ENCODE data around the gene PGAP3.

Gene PGAP3

GRCh38 chr17:39623356-39623950, 64.4 kb downstream of the PGAP3 start:
- POLR2A ChIA-PET, result interaction anchor here (0.9 kb wide), 1 partner anchor 50 kb away, joined by 3 read pairs; no protein-coding TSS in a partner anchor
- Histone ChIP-seq H3K27me3 (replicated peaks in 2 of 5; ENCODE audit: control insufficient read depth in 4 of 5, insufficient read depth in 5 of 5, low read length in 4 of 5) (peaks cover 0 to 50% (median 36%) of the 10 kb centered on the region in 5 experiments), H3K4me3 (ENCODE audit: control insufficient read depth in 1 of 7, extremely low read depth in 1 of 7, insufficient read depth in 4 of 7, low read depth in 2 of 7, low read length in 6 of 7) (no peak overlapping the region), H3K4me1 (ENCODE audit: control extremely low read depth in 1 of 4, control insufficient read depth in 4 of 4, insufficient read depth in 4 of 4, low read length in 3 of 4) (peaks cover 0 to 26% (median 18%) of the 10 kb centered on the region in 4 experiments), H3K27ac (ENCODE audit: insufficient read depth in 1 of 2, low read depth in 1 of 2, low read length in 2 of 2, poor library complexity in 1 of 2, severe bottlenecking in 2 of 2) (no peak overlapping the region), H3K36me3 (ENCODE audit: control insufficient read depth in 4 of 4, insufficient read depth in 4 of 4, low read length in 3 of 4) (no peaks in the 10 kb centered on the region), H3K9me3 (ENCODE audit: control extremely low read depth in 1 of 5, control insufficient read depth in 4 of 5, insufficient read depth in 2 of 5, low read depth in 1 of 5, low read length in 4 of 5) (no peaks in the 10 kb centered on the region)
- CTCF ChIA-PET, result interaction anchor here (0.6 to 20.3 kb wide), 19 partner anchors 9 to 161 kb away, joined by 3 to 445 read pairs (median 4); partner anchors contain the start of genes PNMT and TCAP
- DNase-seq, result peak; percentile 71 to 85 (median 81)
- under 1% methylated on average over 14 of the region's 16 CpGs for WGBS (ENCODE audit: insufficient coverage)

GRCh38 chr17:39622380-39623006, 65.4 kb downstream of the PGAP3 start:
- ChIA-PET POLR2A (interaction anchor here (3.0 kb wide), 1 partner anchor 15 kb away, joined by 9 read pairs; the partner anchor contains the start of gene STARD3), CTCF (interaction anchor here (0.6 to 20.3 kb wide), 19 partner anchors 8 to 161 kb away, joined by 3 to 445 read pairs (median 5); partner anchors contain the start of genes PNMT and TCAP)
- Histone ChIP-seq H3K27me3 (replicated peaks in 2 of 5; ENCODE audit: control insufficient read depth in 4 of 5, insufficient read depth in 5 of 5, low read length in 4 of 5) (peaks cover 0 to 41% (median 31%) of the 10 kb centered on the region in 5 experiments), H3K36me3 (ENCODE audit: control insufficient read depth in 4 of 4, insufficient read depth in 4 of 4, low read length in 3 of 4) (no peaks in the 10 kb centered on the region), H3K4me1 (ENCODE audit: control extremely low read depth in 1 of 4, control insufficient read depth in 4 of 4, insufficient read depth in 4 of 4, low read length in 3 of 4) (peaks cover 0 to 32% (median 25%) of the 10 kb centered on the region in 4 experiments), H3K4me3 (ENCODE audit: control insufficient read depth in 1 of 7, extremely low read depth in 1 of 7, insufficient read depth in 4 of 7, low read depth in 2 of 7, low read length in 6 of 7) (peak overlapping the region in 1 of 7 experiments; percentile 20), H3K9me3 (ENCODE audit: control extremely low read depth in 1 of 5, control insufficient read depth in 4 of 5, insufficient read depth in 2 of 5, low read depth in 1 of 5, low read length in 4 of 5) (no peaks in the 10 kb centered on the region), H3K27ac (ENCODE audit: insufficient read depth in 1 of 2, low read depth in 1 of 2, low read length in 2 of 2, poor library complexity in 1 of 2, severe bottlenecking in 2 of 2) (no peak overlapping the region)
- no peak for DNase-seq
- 82% methylated on average over 8 of the region's 16 CpGs for WGBS (ENCODE audit: insufficient coverage)

- Histone ChIP-seq H3K27ac (ENCODE audit: insufficient read depth in 1 of 2, low read depth in 1 of 2, low read length in 2 of 2, poor library complexity in 1 of 2, severe bottlenecking in 2 of 2) (no peak overlapping the region), H3K27me3 (replicated peaks in 2 of 5; ENCODE audit: control insufficient read depth in 4 of 5, insufficient read depth in 5 of 5, low read length in 4 of 5) (peaks cover 0 to 41% (median 28%) of the 10 kb centered on the region in 5 experiments), H3K36me3 (ENCODE audit: control insufficient read depth in 4 of 4, insufficient read depth in 4 of 4, low read length in 3 of 4) (no peaks in the 10 kb centered on the region), H3K9me3 (ENCODE audit: control extremely low read depth in 1 of 5, control insufficient read depth in 4 of 5, insufficient read depth in 2 of 5, low read depth in 1 of 5, low read length in 4 of 5) (no peaks in the 10 kb centered on the region), H3K4me1 (ENCODE audit: control extremely low read depth in 1 of 4, control insufficient read depth in 4 of 4, insufficient read depth in 4 of 4, low read length in 3 of 4) (peaks cover 0 to 30% (median 22%) of the 10 kb centered on the region in 4 experiments), H3K4me3 (ENCODE audit: control insufficient read depth in 1 of 7, extremely low read depth in 1 of 7, insufficient read depth in 4 of 7, low read depth in 2 of 7, low read length in 6 of 7) (peak overlapping the region in 1 of 7 experiments; percentile 20)
- POLR2A ChIA-PET, result interaction anchor here (3.0 kb wide), 1 partner anchor 16 kb away, joined by 9 read pairs; the partner anchor contains the start of gene STARD3
- peak; percentile 78 to 87 (median 81) for DNase-seq
- CTCF ChIA-PET, result interaction anchor here (0.6 to 20.3 kb wide), 24 partner anchors 9 to 159 kb away, joined by 3 to 445 read pairs (median 6); partner anchors contain the start of genes PNMT and TCAP
- WGBS (ENCODE audit: insufficient coverage), result 13% methylated on average over 24 of the region's 26 CpGs
These were observed 66.1 kb downstream of the PGAP3 start for GRCh38 chr17:39621523-39622379.
